GM19438 (cell line): Measurements from ENCODE around the gene SLC6A19.
"Not testable (repeated sequence)": the region's sequence is repeated elsewhere in the genome, so short reads cannot be mapped to it uniquely, and the experiment has no call there.

Experiments used
- ATAC-seq: cut with Tn5 transposase; IDR thresholded peaks from one replicate; pipeline ENCODE4 v1.9.1; 2021; ENCODE audit warnings: low read depth; ENCODE audit not compliant: unreplicated experiment

SLC6A19 gene

DNA sequence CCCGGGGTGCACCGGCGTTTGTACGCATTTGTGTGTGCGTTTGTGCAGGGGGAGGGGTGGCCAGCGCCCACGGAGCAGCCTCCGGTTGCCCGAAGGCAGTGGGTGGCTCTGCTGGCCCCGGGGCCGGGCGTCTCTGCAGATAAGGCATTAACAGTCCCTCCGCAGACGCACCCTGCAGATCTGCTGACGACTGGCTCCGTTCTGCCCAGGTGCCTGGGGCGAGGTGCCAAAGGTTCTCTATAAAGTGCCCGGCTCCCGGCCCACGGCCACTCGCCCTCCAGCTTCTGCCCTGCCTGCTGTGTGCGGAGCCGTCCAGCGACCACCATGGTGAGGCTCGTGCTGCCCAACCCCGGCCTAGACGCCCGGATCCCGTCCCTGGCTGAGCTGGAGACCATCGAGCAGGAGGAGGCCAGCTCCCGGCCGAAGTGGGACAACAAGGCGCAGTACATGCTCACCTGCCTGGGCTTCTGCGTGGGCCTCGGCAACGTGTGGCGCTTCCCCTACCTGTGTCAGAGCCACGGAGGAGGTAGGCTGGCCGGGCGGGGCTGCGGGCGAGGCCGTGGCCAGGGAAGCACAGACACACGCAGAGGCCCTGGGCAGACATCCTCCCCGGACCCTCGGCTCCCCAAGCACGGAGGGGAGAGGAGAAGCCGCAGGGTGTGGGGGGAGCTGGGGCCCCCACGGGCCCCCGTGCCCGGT, at the start of gene SLC6A19:
SLC6A19 (plus strand) TSS at position 269 of the 699 bp plus-strand sequence; CDS start at position 325, 56 bp downstream.
- no peak for ATAC-seq

DNA sequence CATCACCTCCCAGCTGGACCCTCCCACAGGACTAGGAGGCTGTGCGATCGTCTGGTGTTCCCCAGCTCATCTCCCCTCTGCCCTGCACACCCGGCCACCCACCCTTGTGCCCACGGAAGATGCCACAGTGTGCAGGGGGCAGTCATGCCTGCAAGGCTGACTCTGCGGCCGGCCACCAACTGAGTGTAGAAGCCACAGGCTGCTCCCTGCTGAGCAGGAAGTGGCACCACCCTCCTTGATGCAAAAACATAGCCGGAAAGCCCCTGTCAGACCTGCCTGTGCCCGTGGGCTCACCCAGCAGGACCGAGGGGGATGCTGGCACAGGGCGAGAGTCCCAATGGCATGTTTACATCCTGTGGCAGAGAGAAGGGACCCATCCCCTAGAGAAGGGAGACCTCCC, 49.2 kb upstream of the SLC6A19 start:
- no peak for ATAC-seq

DNA sequence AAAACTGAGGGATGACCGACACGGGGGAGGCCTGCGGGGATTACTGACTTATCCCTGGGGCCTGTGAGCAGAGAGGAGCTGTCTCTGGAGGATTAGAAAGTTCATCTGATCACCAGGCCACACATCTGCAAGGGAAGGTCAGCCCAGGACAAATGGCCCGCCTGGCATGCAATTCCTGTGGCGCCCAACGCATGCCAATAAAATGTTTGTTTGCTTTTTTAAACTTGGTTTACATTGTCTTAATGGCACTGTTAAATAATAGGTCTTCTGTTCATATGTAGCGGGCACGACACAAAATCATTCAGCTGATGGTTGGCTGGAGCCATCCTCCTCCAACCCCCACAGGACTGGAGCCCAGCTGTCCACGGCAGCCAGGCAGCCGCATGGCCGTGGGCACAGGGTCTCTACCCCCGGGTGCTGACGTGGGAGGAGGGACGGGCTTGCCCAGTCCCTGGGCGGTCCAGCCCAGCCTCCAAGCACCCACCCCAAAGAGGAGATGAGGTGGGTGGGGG, 48.6 kb upstream of the SLC6A19 start:
- ATAC-seq, result no peak

DNA sequence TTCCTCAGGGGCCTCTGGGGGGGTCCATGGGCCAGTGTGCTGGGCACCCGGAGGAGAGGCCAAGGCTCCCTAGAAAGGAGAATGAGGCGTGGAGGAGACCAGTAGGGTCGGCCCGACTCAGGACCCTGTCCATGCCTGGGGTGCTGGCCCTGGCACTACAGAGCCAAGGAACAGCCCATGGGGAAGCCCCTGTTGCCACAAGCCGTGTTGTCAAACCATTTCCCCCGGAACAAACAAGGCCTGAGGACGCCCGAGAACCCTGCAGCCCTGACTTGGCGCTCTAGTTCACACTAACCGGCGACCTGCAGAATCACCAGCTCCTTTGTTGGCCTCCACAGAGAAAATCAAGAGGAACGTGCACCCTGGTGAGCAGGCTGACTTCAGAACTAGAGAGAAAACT, 48.0 kb upstream of the SLC6A19 start:
- no peak for ATAC-seq

DNA sequence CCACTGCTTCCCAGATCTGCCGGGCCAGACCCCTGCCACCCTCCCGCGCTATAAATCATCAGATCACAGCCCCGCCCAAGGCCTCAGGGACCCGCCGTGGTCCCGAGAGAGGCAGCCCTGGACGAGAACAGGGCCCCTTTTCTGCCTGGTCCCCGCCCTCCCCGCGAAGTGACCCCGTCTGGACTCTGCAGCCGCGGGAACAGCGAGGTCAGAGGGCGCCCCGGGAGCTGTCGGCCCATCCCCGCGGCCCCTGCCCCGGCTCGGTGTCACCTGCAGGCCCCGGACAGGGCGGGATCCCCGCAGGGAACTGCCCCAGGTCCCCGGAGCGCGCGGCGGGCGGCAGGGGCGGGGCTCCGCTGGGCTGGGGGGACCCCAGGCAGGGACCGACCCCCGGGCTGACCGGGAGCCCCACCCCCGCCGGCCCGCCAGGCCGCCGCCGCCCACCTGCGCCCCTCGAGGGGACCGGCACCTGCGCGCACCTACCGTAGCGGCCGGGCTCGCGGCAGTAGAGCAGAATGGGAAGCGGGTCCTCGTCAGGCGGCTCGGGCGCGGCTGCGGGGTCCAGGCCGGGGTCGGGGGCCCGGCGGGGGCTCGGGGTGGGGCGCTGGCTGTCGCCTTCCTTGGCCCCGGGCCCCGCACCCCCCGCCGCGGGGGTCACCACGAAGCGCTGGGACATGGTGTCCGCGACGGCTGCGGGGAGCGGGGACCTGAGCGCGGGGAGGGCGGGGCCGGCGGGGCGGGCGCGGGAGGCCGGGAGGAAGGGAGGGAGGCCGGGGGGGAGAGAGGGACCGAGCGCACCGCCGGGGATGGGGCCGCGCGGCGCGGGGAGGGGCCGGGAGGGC, 46.0 kb upstream of the SLC6A19 start:
- no peak for ATAC-seq

DNA sequence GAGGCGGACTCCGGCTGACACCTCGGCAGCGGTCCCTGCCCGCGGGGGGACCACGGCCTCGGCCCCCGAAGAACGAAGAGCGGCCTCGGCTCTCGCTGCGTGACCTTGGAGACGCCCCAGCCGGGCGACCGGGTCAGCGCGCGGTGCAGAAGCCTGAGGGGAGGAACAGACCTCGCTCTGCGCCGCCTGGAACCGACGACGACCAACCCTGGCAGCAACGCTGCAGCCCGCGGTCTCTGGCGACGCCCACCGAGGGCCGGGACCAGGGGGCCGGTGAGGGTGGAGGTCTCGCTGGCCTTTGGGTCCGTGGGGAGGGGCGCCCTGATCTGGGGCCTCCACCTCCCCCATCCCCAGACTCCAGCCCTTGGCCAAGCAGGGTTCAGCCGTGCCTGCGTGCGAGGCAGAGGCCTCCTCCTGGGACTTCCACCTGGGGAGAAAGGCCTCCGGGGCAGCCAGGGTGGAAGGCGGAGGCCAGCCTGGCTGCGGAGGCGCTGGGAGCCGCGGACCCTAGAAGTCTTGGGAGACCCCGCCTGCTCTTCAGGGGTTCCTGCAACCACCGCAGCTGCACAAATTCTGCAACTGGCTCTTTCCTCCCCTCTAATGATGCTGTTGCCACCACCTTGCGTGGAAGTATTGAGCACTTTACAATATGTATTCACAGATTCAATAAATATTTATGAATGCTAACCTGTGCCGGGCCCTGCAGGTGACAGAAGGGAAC, 45.2 kb upstream of the SLC6A19 start:
- no peak for ATAC-seq

DNA sequence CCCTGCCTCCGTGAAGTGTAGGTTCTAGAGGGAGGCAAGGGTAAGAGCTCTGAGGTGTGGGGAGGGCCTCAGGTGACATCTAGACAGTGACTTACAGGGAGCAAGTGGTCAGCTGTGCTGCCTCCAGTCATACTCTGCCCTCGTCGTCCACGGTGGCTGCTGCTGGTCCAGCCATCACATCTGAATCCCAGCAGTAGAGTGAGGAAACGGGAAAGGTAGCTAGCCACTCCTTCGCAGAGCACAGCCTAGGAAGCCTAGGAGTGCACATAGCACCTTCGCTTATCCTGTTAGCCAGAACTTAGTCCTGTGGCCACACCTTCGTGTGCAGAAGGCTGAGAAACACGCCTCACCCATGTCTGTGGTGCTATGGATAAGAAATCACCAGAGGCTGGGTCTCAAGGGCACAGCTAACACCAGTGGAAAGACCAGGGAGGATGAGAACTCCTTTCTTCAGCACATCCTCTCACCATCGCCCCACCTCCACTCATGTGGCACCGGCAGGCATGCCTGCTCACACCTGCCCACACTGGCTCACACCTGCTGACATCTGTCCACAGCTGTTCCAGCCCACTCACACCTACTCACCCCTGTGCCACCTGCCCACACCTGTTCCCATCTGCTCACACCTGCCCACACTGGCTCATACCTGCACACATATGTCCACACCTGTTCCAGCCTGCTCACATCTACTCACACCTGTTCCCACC, 44.5 kb upstream of the SLC6A19 start:
- no peak for ATAC-seq

DNA sequence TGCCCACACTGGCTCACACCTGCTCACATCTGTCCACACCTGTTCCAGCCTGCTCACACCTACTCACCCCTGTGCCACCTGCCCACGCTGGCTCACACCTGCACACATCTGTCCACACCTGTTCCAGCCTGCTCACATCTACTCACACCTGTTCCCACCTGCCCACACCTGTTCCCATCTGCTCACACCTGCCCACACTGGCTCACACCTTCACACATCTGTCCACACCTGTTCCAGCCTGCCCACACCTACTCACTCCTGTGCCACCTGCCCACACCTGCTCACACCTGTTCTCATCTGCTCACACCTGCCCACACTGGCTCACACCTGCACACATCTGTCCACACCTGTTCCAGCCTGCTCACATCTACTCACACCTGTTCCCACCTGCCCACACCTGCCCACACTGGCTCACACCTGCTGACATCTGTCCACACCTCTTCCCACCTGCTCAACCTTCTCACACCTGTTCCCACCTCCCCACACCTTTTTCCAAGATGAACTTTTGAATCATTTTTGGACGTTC, 43.9 kb upstream of the SLC6A19 start:
- ATAC-seq, result not testable (repeated sequence)

DNA sequence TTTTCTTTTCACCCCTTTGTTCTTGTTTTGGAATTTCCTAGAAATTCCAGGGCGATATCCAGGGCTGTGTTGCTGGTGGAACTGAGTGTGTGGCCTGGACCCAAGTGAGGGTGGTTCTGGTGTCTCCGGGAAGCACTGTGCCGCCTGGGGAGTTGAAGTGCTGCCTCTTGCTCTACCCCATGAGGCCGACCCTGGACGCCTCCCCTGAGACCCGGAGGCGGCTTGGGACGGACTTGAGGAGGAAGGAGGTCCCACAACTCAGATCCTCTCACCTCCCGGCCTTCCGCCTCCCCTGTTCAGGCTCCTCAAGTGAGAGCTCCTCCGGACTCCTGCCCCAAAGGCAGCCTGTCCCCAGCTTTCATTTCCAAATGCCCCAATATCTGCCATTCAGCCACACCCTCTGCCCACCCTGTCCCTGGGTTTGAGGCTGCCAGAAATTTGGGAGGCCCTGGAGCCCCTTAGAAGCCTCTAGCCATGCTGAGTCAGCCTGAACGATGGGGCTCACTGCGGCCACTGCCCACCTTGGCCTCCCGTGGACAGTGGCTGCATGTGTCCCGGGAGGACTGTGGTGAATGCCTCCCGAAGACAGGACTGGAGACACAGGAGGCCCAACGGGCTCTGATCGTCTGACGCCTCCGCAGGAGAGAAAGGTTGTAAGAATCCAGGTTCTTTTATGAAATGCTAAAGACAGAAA, 42.6 kb upstream of the SLC6A19 start:
- no peak for ATAC-seq

DNA sequence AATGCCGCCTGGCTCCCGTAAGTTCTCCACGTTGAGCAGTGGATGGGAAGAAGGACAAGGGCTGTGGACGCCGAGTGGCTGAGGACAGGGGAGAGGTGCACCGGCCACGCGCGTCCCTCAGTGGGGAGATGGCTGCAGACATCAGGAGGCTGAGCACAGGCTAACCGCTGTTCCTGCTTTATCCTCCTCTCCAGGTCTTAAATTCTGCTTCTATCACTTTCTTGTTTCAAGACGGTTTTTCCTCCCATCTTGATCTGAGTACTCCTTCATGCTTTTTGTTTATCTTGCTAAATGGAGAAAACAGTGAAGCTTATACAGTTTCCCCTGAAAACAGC, 42.1 kb upstream of the SLC6A19 start:
- no peak for ATAC-seq

DNA sequence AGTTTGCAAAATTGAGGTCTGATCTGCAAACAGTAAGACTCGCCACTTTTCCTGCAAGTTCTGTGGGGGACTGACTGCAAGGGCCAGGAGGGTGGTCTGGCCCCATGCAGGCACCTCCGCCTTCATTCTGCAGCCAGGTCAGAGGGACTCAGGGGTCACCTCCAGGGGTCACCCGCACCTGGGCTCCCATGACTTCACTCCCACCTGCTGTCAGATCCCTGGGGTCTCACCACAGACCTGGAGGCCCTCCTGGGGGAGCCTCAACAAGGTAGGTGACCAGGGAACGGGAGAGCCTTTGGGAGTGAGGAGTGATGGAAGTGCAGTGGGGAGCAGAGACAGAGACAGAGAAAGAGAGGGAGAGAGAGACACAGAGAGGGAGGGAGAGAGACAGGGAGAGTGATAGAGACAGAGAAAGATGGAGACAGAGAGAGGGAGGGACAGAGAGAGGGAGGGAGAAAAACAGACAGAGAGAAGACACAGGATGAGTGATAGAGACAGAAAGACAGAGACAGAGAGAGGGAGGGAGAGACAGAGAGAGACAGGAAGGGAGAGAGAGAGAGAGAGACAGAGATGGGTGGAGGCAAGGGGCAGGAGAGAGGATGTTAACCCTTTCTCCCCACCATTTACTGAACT, 41.5 kb upstream of the SLC6A19 start:
- no peak for ATAC-seq

DNA sequence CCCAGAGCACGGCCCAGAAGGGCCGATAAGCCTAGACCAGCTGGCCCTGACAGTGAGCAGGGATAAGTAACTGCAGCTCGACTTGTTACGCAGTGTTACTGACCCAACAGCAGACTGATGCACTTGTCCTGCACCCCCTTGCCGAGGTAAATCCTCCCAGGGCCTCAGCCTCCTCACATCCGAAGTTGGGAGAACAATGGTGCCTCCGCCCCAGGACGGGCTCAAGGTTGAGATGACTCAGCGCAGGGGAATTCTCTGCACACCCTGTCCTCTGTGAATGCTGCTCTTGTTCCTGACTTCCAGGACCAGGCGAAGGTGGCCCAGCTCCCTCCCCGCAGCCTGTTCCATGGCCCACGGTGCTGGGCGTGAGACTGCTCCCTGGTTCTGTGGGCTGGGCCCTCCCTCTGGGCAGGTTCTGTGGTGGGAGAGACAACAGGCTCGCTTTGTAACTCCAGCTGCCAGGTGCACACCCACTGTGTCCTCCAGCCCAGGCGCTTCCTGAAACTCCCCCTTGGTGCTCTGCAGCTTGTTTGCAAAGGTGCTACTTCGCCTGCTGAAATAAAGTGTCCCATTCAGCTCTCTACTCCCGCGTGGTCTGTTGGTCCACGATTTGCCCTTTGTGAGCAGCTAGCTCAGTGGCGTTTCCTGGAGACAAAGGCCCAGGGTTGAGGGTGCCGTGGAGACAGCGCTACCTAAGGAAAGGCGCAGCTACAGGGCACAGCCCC, 40.1 kb upstream of the SLC6A19 start:
- ATAC-seq, result no peak

DNA sequence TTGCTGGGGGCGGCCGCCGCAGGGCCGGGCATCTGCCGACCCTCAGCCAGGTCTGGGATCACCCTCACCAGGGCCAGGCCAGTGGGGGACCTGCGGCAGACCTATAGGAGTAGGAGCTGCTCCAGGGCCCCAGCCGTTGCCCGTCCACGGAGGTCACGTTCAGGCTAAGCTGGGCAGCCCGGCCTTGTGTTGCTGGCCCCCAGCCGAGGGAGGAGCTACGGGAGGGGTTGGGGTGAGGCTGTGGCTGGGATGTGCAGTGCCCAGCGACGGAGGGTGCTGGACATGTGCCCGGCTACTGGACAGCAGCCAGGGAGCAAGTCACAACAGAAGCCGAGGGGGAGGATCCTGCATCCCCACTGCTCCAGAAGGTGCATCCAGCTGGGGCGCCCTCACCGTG, 39.6 kb upstream of the SLC6A19 start:
- no peak for ATAC-seq

DNA sequence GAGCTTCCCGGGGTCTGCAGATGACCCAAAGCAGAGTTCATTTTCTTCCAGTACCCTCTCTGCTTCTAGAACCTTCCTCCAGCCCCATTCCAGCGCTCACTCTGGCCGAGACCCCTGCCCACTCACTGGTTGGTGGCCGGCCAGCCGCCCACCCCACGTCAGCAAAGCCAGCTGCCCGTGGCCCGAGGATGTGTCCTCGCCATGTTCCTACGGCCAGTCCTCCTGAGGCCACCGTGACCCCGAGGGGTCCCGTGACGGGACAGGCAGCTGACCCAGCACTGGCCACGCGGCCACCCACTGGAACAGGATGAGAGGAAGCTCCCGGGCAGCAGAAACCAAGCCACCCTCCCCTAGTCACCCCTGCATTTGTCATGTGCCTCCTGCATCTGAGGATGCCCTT, 39.1 kb upstream of the SLC6A19 start:
- no peak for ATAC-seq

DNA sequence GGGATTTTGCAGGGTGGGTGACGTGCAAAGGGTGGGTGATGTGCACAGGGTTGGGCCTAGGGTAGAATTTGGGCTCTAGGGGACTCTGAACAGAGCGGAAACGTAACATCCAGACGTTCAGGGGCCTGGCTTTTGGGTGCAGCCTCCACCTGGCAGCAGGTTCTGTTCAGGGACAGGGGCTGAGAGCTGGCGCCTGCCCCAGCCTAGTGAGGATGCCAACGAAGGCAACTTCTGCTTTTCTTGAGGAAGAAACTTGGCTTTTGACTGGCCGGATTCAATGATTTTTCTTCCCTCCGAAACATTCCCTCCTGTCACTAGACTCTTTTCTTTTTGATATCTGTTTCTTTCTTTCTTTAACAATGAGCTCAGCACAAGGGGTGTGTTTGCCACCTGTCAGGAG, 38.6 kb upstream of the SLC6A19 start:
- no peak for ATAC-seq

DNA sequence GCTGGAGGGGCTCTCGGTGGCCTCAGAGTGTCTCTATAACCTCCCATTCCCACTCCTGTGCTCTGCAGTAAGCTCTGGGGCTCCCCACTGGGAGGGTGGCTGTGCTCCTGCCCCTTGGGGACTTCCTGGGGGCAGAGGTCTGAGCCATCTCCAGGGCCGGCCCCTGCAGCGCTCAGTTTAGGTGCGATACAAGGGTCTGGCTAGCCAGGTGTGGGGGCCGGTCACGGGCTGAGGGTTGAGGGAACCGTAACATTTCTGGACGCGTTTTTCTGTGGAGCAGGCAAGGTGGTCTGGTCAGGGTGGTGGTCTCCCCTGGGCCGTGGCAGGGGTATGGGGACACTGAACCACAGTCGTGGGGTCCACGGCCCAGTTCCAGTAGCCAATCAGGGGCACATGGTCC, 38.0 kb upstream of the SLC6A19 start:
- ATAC-seq, result no peak

DNA sequence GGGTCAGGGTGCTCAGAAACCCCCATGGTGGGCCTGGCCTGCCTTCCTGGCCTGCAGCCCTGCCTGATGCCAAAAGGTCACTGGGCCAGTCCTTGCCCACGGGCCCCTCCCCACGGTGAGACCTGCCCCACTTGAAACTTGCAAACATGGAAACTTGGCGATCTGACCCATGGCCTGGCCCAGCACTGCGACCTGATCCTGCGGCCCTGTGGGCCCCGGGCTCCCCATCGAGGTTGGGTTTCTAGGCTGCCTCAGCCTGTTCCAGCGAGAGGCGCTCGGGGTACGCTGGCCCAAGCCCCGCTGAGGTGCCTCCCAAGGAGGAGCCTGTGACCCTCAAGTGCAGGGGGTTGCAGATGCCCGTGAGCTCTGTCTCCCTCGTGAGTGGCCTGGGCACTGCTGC, 37.5 kb upstream of the SLC6A19 start:
- no peak for ATAC-seq

DNA sequence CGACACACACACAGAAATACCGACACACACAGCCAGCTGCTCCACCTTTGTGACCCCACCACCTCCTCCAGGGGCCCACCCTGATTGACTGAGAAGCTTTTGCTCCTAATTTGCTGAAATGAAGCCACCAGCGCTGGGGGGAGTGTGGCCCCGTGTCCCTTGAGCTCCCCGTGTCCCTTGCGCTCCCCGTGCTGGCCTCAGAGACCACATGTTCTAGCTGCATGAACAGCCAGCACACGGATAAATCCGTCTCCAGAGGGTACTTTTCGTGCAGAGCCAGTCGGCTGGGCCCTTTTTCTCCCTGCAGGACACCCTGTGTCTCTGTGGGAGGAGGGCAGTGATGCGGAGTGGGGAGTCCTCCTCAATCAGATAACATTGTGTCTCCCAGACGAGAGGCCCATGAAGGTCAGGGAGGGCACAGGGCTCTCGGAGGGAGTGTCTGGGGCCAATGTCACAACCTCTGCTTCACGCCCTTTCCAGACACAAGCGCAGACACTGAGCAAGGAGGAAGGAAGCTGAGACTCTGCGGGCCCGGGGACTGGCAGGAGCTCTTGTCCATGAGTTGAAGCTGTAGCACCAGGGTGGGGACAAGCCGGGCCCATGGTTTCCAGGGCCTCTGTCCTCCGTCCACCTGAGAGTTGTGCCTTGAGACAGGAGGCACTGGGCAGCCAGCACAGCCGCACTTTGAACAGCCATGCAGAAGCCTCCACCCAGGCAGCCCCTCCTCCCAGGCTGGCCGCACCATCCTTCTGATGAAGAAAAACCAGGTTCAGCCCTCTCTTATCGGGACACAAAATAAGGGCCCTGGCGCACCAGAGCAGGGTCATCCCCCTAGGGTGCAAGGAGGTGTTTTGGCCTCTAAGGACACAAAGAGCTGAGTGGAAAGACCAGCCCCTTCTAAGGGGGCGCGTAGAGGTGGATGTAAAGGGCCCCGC, 36.4 kb upstream of the SLC6A19 start:
- ATAC-seq, result no peak
